ENCODE results near the gene APOO.

The APOO gene

DNA sequence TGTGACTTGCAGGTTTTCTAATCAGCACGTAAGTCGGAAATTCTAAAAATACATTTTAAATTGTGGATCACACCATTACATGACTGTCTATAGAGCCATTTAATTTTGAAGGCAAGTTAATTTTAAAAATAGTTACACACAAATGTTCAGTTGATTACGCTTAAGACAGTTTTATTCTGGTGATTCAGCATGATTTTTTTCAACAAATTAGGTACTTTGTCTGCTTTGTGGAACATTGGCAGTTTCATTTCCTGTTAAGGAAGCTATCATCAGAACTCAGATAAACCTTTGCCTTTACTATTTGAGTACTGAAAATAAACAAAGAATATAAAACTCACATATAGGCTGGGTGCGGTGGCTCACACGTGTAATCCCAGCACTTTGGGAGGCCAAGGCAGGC is 105.3 kb downstream of the APOO start:
- Histone ChIP-seq H3K9me2 (replicated peaks; ENCODE audit: insufficient read depth, low read length) (no peaks in the 10 kb centered on the region), H3K27me3 (ENCODE audit: low read length) (no peaks in the 10 kb centered on the region), H2AFZ (ENCODE audit: low read depth, low read length, severe bottlenecking) (no peak overlapping the region), H3K79me2 (ENCODE audit: insufficient read depth, low read length) (no peaks in the 10 kb centered on the region), H4K20me1 (ENCODE audit: low read depth, low read length) (no peaks in the 10 kb centered on the region), H3K9me3 (ENCODE audit: insufficient read depth, low read length) (no peaks in the 10 kb centered on the region), H3K27ac (ENCODE audit: low read depth, low read length) (no peak overlapping the region), H3K4me3 (ENCODE audit: insufficient read depth, low read length, poor library complexity, severe bottlenecking) (no peak overlapping the region), H3F3A (ENCODE audit: insufficient read depth) (no peaks in the 10 kb centered on the region), H3K9ac (ENCODE audit: low read length) (no peak overlapping the region), H3K36me3 (ENCODE audit: low read length) (no peaks in the 10 kb centered on the region), H3K4me2 (ENCODE audit: low read depth, low read length, poor library complexity, severe bottlenecking) (peak overlapping the region; percentile 15)
- no peak for TF ChIP-seq EZH2phosphoT487 (conservative IDR thresholded peaks at IDR 0.05; ENCODE audit: low read length)
- TF ChIP-seq, protein P1, sequence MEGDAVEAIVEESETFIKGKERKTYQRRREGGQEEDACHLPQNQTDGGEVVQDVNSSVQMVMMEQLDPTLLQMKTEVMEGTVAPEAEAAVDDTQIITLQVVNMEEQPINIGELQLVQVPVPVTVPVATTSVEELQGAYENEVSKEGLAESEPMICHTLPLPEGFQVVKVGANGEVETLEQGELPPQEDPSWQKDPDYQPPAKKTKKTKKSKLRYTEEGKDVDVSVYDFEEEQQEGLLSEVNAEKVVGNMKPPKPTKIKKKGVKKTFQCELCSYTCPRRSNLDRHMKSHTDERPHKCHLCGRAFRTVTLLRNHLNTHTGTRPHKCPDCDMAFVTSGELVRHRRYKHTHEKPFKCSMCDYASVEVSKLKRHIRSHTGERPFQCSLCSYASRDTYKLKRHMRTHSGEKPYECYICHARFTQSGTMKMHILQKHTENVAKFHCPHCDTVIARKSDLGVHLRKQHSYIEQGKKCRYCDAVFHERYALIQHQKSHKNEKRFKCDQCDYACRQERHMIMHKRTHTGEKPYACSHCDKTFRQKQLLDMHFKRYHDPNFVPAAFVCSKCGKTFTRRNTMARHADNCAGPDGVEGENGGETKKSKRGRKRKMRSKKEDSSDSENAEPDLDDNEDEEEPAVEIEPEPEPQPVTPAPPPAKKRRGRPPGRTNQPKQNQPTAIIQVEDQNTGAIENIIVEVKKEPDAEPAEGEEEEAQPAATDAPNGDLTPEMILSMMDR (IDR thresholded peaks at IDR 0.05; ENCODE audit: insufficient read depth, low read length, poor library complexity, severe bottlenecking), result no peak

DNA sequence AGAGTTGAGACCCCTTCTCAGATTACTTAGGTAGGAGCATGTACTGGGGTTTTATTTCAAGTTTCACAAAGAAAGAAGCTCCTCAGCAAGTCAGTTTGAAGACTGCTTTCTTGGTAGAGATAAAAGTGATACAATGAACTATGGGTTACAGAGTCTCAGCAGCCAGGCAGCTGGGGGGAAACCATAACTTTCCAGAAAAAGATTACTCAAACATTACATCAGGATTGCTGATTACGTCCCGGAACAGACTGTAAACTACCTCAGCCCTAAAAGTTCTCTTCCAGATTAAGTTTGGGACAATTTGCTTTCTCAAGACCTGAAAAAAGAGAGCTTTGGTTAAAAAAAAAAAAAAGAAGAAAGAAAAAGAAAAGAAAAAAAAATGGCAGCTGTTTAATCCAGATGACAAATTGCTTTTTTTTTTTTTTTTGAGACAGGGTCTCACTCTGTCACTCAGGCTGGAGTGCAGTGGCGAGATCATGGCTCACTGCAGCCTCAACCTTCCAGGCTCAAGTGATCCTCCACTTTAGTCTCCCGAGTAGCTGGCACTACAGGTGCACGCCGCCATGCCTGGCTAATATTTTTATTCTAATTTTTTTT is 108.2 kb downstream of the APOO start:
- no peak overlapping the region for H2AFZ ChIP-seq (ENCODE audit: low read depth, low read length, severe bottlenecking)
- H3K27ac ChIP-seq (ENCODE audit: low read depth, low read length), result no peak overlapping the region
- no peak overlapping the region for H3K9ac ChIP-seq (ENCODE audit: low read length)
- no peaks in the 10 kb centered on the region for H3K27me3 ChIP-seq (ENCODE audit: low read length)
- no peaks in the 10 kb centered on the region for H4K20me1 ChIP-seq (ENCODE audit: low read depth, low read length)
- H3K4me3 ChIP-seq (ENCODE audit: insufficient read depth, low read length, poor library complexity, severe bottlenecking), result no peak overlapping the region
- no peaks in the 10 kb centered on the region for H3K9me2 ChIP-seq (replicated peaks; ENCODE audit: insufficient read depth, low read length)
- H3K9me3 ChIP-seq (ENCODE audit: insufficient read depth, low read length), result no peaks in the 10 kb centered on the region
- H3F3A ChIP-seq (ENCODE audit: insufficient read depth), result no peaks in the 10 kb centered on the region
- no peak for TF ChIP-seq EZH2phosphoT487 (conservative IDR thresholded peaks at IDR 0.05; ENCODE audit: low read length)
- no peaks in the 10 kb centered on the region for H3K36me3 ChIP-seq (ENCODE audit: low read length)
- no peak overlapping the region for H3K4me2 ChIP-seq (ENCODE audit: low read depth, low read length, poor library complexity, severe bottlenecking)
- no peaks in the 10 kb centered on the region for H3K79me2 ChIP-seq (ENCODE audit: insufficient read depth, low read length)

DNA sequence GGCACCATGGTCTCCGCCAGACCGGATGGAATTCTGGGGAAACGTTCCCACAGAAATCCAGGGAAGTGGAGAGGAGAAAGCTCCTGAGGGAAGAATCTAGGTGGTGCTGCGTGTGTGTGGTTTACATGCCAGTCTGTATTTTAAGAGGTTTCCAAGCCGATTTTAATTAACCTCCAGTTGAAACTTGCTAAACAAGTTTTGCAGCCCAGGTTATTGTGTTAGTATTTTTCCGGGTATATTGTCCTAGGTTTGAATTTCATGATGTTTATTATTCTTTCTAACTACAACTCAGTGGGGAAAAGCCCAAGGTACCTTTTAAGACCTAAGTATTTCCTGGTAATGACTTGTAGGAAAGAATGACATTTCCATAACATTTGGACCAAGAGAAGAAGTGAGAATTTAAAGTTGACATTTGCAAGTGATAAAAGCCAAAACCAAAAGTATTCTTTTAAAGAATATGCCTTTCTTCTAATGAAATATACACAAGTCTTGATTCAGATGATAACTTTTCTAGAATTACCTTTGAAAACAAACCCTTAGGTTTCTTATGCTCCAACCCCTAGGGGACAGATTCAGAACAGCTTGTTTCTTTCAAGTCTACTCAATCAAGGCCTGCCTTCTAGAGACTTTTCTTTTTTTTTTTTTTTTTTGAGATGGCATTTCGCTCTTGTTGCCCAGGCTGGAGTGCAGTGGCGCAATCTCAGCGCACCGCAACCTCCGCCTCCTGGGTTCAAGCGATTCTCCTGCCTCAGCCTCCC is 110.2 kb downstream of the APOO start:
- Histone ChIP-seq H3K9ac (ENCODE audit: low read length) (no peak overlapping the region), H2AFZ (ENCODE audit: low read depth, low read length, severe bottlenecking) (no peak overlapping the region), H3K27ac (ENCODE audit: low read depth, low read length) (no peak overlapping the region), H3K4me3 (ENCODE audit: insufficient read depth, low read length, poor library complexity, severe bottlenecking) (no peak overlapping the region), H4K20me1 (ENCODE audit: low read depth, low read length) (no peaks in the 10 kb centered on the region), H3K27me3 (ENCODE audit: low read length) (no peaks in the 10 kb centered on the region), H3F3A (ENCODE audit: insufficient read depth) (no peaks in the 10 kb centered on the region), H3K79me2 (ENCODE audit: insufficient read depth, low read length) (no peaks in the 10 kb centered on the region), H3K9me2 (replicated peaks; ENCODE audit: insufficient read depth, low read length) (no peaks in the 10 kb centered on the region), H3K4me2 (ENCODE audit: low read depth, low read length, poor library complexity, severe bottlenecking) (no peak overlapping the region), H3K36me3 (ENCODE audit: low read length) (no peaks in the 10 kb centered on the region), H3K9me3 (ENCODE audit: insufficient read depth, low read length) (no peaks in the 10 kb centered on the region)
- no peak for TF ChIP-seq EZH2phosphoT487 (conservative IDR thresholded peaks at IDR 0.05; ENCODE audit: low read length)
- TF ChIP-seq, protein P1 (IDR thresholded peaks at IDR 0.05; ENCODE audit: insufficient read depth, low read length, poor library complexity, severe bottlenecking), result no peak

DNA sequence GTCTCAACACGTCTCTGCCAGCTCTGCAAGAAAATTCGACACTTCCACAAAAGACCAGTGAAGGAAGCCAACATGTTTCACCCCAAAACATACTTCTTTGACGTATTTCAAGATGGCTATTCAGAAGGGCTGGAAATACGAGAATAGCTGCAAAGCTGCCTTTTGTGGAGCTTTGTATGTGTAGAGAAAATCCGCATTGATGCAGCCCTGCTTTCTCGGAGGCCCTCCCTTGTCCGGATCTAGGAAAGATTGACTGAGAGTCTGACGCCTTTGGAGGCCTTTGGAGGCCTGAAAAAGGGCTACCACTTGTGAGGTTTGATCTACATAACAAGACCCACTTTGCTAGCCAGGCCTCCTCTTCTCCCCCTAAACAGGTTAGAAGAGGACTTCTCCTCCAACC is 112.5 kb downstream of the APOO start:
- no peak overlapping the region for H3K27ac ChIP-seq (ENCODE audit: low read depth, low read length)
- no peaks in the 10 kb centered on the region for H3K36me3 ChIP-seq (ENCODE audit: low read length)
- TF ChIP-seq EZH2phosphoT487 (conservative IDR thresholded peaks at IDR 0.05; ENCODE audit: low read length), result no peak
- TF ChIP-seq, protein P1 (IDR thresholded peaks at IDR 0.05; ENCODE audit: insufficient read depth, low read length, poor library complexity, severe bottlenecking), result no peak
- H3K9ac ChIP-seq (ENCODE audit: low read length), result no peak overlapping the region
- no peaks in the 10 kb centered on the region for H3K79me2 ChIP-seq (ENCODE audit: insufficient read depth, low read length)
- H4K20me1 ChIP-seq (ENCODE audit: low read depth, low read length), result no peaks in the 10 kb centered on the region
- no peaks in the 10 kb centered on the region for H3K9me2 ChIP-seq (replicated peaks; ENCODE audit: insufficient read depth, low read length)
- H3K27me3 ChIP-seq (ENCODE audit: low read length), result no peaks in the 10 kb centered on the region
- H3K4me2 ChIP-seq (ENCODE audit: low read depth, low read length, poor library complexity, severe bottlenecking), result no peak overlapping the region
- no peaks in the 10 kb centered on the region for H3K9me3 ChIP-seq (ENCODE audit: insufficient read depth, low read length)
- H3F3A ChIP-seq (ENCODE audit: insufficient read depth), result no peaks in the 10 kb centered on the region
- no peak overlapping the region for H2AFZ ChIP-seq (ENCODE audit: low read depth, low read length, severe bottlenecking)
- H3K4me3 ChIP-seq (ENCODE audit: insufficient read depth, low read length, poor library complexity, severe bottlenecking), result no peak overlapping the region

Data from SU-DHL-6 (cell line).